ENCODE results near the gene ANXA8. TPM values are rescaled to one million over a fixed set of nuclear protein-coding genes. Genes with fewer than 3 reads are reported as not detected.

Gene ANXA8
- total RNA-seq, 3 donors from 2014 or later = 4.9 to 29.4 TPM; not detected in 1

DNA sequence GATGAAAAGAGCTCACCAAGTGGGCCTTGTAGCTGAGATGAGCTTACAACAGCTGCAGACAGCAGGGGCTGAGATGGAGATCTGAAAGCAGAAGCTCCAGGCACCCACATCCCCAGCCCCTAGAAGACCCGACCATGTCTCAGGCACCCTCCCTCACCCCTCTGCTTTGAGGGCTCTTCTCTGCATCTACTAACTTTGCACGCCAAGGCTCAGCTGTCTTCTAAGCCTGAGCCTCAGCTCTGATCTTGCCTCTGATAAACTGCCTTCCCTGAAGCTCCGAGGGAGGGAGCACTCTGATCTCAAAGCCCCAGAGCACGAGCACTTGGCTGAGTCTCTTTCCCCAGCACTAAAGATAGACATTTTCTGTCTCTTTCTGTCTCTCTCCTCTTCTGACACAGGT lies 42.0 kb downstream of the ANXA8 start:
- intact Hi-C loops (cut with DNase I; ENCODE audit: low total_unique reads) = no loop called here
- H3K27me3 ChIP-seq = no peaks in the 10 kb centered on the region
- H3K27ac ChIP-seq = peak overlapping the region; percentile 55 to 77
- H3K4me1 ChIP-seq = no peaks in the 10 kb centered on the region
- DNase-seq (ENCODE audit: low spot score in 2 of 2) = no peak
- peaks cover 19 to 27% of the 10 kb centered on the region in 2 donors for H3K9me3 ChIP-seq
- H3K36me3 ChIP-seq = no peaks in the 10 kb centered on the region
- no peak overlapping the region for H3K4me3 ChIP-seq
- TF ChIP-seq, protein P1, sequence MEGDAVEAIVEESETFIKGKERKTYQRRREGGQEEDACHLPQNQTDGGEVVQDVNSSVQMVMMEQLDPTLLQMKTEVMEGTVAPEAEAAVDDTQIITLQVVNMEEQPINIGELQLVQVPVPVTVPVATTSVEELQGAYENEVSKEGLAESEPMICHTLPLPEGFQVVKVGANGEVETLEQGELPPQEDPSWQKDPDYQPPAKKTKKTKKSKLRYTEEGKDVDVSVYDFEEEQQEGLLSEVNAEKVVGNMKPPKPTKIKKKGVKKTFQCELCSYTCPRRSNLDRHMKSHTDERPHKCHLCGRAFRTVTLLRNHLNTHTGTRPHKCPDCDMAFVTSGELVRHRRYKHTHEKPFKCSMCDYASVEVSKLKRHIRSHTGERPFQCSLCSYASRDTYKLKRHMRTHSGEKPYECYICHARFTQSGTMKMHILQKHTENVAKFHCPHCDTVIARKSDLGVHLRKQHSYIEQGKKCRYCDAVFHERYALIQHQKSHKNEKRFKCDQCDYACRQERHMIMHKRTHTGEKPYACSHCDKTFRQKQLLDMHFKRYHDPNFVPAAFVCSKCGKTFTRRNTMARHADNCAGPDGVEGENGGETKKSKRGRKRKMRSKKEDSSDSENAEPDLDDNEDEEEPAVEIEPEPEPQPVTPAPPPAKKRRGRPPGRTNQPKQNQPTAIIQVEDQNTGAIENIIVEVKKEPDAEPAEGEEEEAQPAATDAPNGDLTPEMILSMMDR (IDR thresholded peaks at IDR 0.05) = no peak
- no peak for TF ChIP-seq POLR2A (IDR thresholded peaks at IDR 0.05)
- TF ChIP-seq POLR2AphosphoS5 (IDR thresholded peaks at IDR 0.05) = no peak

DNA sequence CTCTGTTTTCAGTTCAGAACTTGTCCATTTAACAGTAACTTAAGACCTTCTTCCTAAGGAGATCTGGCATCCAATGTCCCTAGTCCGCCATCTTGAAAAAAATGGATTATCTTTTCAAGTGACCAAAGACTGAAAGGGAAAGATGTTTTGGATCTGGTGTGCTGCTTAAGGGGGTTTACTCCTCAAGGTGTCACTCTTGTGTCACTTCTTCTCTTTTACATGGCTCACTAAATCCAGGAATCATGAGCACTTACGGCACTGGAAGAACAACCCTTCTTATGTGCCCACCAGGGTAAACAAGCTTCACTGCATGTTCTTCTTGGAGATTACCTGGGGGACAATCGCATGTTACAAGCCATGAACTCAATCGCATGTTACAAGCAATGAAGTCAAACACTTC lies 43.7 kb downstream of the ANXA8 start:
- Histone ChIP-seq H3K36me3 (no peaks in the 10 kb centered on the region), H3K27ac (no peak overlapping the region), H3K9me3 (peaks cover 4 to 11% of the 10 kb centered on the region in 2 donors), H3K4me3 (no peak overlapping the region), H3K27me3 (no peaks in the 10 kb centered on the region), H3K4me1 (no peaks in the 10 kb centered on the region)
- intact Hi-C loops (cut with DNase I; ENCODE audit: low total_unique reads) = no loop called here
- no peak for DNase-seq (ENCODE audit: low spot score in 2 of 2)
- TF ChIP-seq, protein P1 (IDR thresholded peaks at IDR 0.05) = no peak
- TF ChIP-seq POLR2A (IDR thresholded peaks at IDR 0.05) (no peak), POLR2AphosphoS5 (IDR thresholded peaks at IDR 0.05) (no peak)

DNA sequence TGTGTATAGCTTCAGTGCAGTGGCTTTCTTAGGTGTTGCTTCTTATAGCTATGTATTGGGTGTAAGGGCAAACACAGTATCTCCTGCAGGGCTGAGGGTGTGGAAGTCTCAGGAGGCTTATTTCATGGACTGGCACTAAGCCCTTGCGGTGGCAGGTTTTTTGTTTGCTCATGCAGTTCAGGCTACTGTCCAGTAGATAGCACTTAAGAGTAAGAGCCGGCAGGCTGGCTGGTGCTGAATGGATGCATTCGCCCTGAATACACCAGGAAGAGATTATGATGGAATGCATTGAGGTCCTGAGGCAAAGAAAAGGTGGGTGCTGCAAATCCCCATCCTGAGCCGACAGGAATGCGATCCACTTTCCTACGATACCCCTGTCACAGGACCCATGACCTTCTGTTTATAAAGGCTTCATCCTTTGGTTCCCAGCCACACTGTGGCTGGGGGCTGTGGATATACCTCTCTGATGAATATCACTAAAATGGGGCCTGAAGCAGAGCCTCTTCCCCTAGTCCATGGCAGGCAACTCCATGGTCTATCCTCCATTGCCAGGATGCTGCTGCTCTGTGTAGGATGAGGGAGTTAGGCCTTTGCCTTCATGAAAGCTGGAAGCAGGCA lies 44.9 kb downstream of the ANXA8 start:
- Histone ChIP-seq H3K4me3 (no peak overlapping the region), H3K9me3 (no peaks in the 10 kb centered on the region), H3K4me1 (no peaks in the 10 kb centered on the region), H3K27me3 (no peaks in the 10 kb centered on the region), H3K27ac (no peak overlapping the region), H3K36me3 (no peaks in the 10 kb centered on the region)
- DNase-seq (ENCODE audit: low spot score in 2 of 2) = peak; percentile 38 to 57
- TF ChIP-seq, protein P1 (IDR thresholded peaks at IDR 0.05) = peak in 2 of 3 donors; percentile 46
- TF ChIP-seq POLR2A (IDR thresholded peaks at IDR 0.05) = no peak
- intact Hi-C loops (cut with DNase I; ENCODE audit: low total_unique reads) = no loop called here

DNA sequence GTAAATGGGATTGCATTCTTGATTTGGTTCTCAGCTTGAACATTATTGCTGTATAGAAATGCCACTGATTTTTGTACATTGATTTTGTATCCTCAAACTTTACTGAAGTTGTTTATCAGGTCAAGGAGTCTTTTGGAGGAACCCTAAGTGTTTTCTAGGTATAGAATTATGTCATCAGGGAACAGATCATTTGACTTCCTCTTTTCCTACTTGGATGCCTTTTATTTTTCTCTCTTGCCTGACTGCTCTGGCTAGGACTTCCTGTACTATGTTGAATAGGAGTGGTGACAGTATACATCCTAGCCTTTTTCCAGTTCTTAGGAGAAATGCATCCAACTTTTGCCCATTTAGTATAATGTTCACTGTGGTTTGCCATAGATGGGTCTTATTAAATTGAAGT lies 48.8 kb downstream of the ANXA8 start:
- TF ChIP-seq, protein P1 (IDR thresholded peaks at IDR 0.05) = no peak
- TF ChIP-seq POLR2AphosphoS5 (IDR thresholded peaks at IDR 0.05) (no peak), POLR2A (IDR thresholded peaks at IDR 0.05) (no peak)
- no peak overlapping the region for H3K27ac ChIP-seq
- H3K36me3 ChIP-seq = no peaks in the 10 kb centered on the region
- intact Hi-C loops (cut with DNase I; ENCODE audit: low total_unique reads) = no loop called here
- no peaks in the 10 kb centered on the region for H3K4me1 ChIP-seq
- no peaks in the 10 kb centered on the region for H3K27me3 ChIP-seq
- no peak for DNase-seq (ENCODE audit: low spot score in 2 of 2)
- no peak overlapping the region for H3K4me3 ChIP-seq
- H3K9me3 ChIP-seq = no peaks in the 10 kb centered on the region

DNA sequence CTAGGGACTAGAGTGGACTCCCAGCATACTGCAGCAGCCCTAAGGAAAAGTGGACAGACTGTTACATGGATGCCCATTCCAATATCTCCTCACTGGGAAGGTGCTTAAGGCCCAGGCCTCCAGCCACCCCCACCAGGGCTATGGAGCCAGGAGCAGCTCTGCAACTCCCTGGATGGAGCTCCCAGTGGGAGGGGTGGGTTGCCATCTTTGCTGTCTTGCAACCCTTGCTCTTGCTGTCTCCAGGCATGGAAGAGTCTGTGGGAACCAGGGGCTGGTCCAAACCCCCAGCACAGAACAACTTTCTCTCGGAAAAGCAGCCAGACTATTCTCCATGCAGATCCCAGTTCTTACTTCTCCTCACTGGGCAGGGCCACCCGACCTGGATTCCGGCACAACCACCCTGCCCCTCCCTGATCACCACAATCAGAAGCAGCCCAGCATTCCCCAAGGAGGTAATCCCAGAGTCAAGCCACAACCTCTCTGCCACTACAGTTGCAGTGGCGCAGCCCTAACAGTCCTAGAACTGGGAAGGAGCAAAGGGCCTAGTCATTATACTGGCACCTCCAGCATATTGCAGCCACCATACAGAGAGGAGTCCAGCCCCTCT lies 58.0 kb downstream of the ANXA8 start:
- Histone ChIP-seq H3K4me1 (no peaks in the 10 kb centered on the region), H3K36me3 (no peaks in the 10 kb centered on the region), H3K9me3 (no peaks in the 10 kb centered on the region), H3K4me3 (no peak overlapping the region), H3K27ac (no peak overlapping the region), H3K27me3 (no peaks in the 10 kb centered on the region)
- TF ChIP-seq POLR2AphosphoS5 (IDR thresholded peaks at IDR 0.05) (no peak), POLR2A (IDR thresholded peaks at IDR 0.05) (no peak)
- TF ChIP-seq, protein P1 (IDR thresholded peaks at IDR 0.05) = no peak
- intact Hi-C loops (cut with DNase I; ENCODE audit: low total_unique reads) = no loop called here
- no peak for DNase-seq (ENCODE audit: low spot score in 2 of 2)
